Colonic mucosa (tissue), 4 donors: Measurements from ENCODE around the gene PSKH1. TPM values are rescaled to one million over a fixed set of nuclear protein-coding genes. Genes with fewer than 3 reads are reported as not detected.
A peak's percentile ranks its signal among the peaks of the same experiment; 100 is the strongest.

ENCODE experiments used
- DNase-seq: peaks from one replicate; pipeline ENCODE4 v3.0.0-alpha.2; 2020
- H3K27ac ChIP-seq: fragments of 200-600 bp; one replicate; pipeline ENCODE4 v1.8.0; 2021
- H3K27me3 ChIP-seq: fragments of 200-600 bp; one replicate; pipeline ENCODE4 v1.8.0; 2021
- H3K36me3 ChIP-seq: fragments of 200-600 bp; one replicate; pipeline ENCODE4 v1.8.0; 2021
- H3K4me1 ChIP-seq: fragments of 200-600 bp; one replicate; pipeline ENCODE4 v1.8.0; 2021; ENCODE audit warnings: mild to moderate bottlenecking
- H3K4me3 ChIP-seq: fragments of 200-600 bp; one replicate; pipeline ENCODE4 v1.8.0; 2021
- H3K9ac ChIP-seq, 2 donors: one replicate each; pipeline ENCODE4 v1.7.0; 2013; ENCODE audit warnings: control low read depth in 2 of 2, low read depth in 2 of 2, low read length in 2 of 2
- H3K9me3 ChIP-seq: fragments of 200-600 bp; one replicate; pipeline ENCODE4 v1.8.0; 2021
- CTCF ChIP-seq: fragments of 200-600 bp; IDR thresholded peaks from one replicate; pipeline ENCODE4 v1.8.0; 2022; ENCODE audit warnings: antibody characterized with exemption, mild to moderate bottlenecking
- intact Hi-C: fragments of 100-400 bp; cut with DNase I; formaldehyde crosslinking; loops from one replicate; pipeline ENCODE4 v1.14.1; 2022
- total RNA-seq, 2 donors: library from RNA; stranded (reverse); fragmentation: NEBNext Ultra II Directional in 1 of 2; extraction: Animal tissue kit (Norgen Biotek cat#: 25700) in 1 of 2; gene quantifications; one replicate each; pipeline ENCODE4 v1.2.1, GENCODE V29; 2021
- donor health status: healthy.
- donor health status: DM: no; HTN: no; CAD: no.
- donor health status: DM: no; HTN: no; CAD: no.

PSKH1 gene
- total RNA-seq, 2 donors from 2014 or later = 24.5 to 34.7 TPM

- intact Hi-C loops = no loop called here
- H3K27ac ChIP-seq = peak overlapping the region; percentile 43
- no peaks in the 10 kb centered on the region for H3K9me3 ChIP-seq
- no peak overlapping the region for H3K9ac ChIP-seq
- no peaks in the 10 kb centered on the region for H3K36me3 ChIP-seq
- H3K4me3 ChIP-seq = no peak overlapping the region
- H3K4me1 ChIP-seq = peaks cover 17% of the 10 kb centered on the region
- TF ChIP-seq CTCF = no peak
- no peaks in the 10 kb centered on the region for H3K27me3 ChIP-seq
- no peak for DNase-seq
Measured at GRCh38 chr16:67856927-67857546, 36.0 kb upstream of the PSKH1 start.

GRCh38 chr16:67857547-67858233 is 35.4 kb upstream of the PSKH1 start:
- no peaks in the 10 kb centered on the region for H3K9me3 ChIP-seq
- no peak overlapping the region for H3K9ac ChIP-seq
- no peaks in the 10 kb centered on the region for H3K36me3 ChIP-seq
- H3K27me3 ChIP-seq = no peaks in the 10 kb centered on the region
- H3K27ac ChIP-seq = peak overlapping the region; percentile 43
- DNase-seq = peak; percentile 65
- intact Hi-C loops = no loop called here
- no peak overlapping the region for H3K4me3 ChIP-seq
- H3K4me1 ChIP-seq = peaks cover 17% of the 10 kb centered on the region
- TF ChIP-seq CTCF = no peak

GRCh38 chr16:67858500-67858899 is 34.6 kb upstream of the PSKH1 start:
- DNase-seq = no peak
- Histone ChIP-seq H3K27ac (peak overlapping the region; percentile 18), H3K4me1 (peaks cover 17% of the 10 kb centered on the region), H3K9ac (peak overlapping the region in 1 of 2 donors; percentile 12), H3K27me3 (no peaks in the 10 kb centered on the region), H3K36me3 (no peaks in the 10 kb centered on the region), H3K4me3 (no peak overlapping the region), H3K9me3 (no peaks in the 10 kb centered on the region)
- TF ChIP-seq CTCF = no peak
- intact Hi-C loops = no loop called here

GRCh38 chr16:67860589-67861398 is 32.3 kb upstream of the PSKH1 start:
- Histone ChIP-seq H3K9ac (no peak overlapping the region), H3K36me3 (no peaks in the 10 kb centered on the region), H3K27ac (no peak overlapping the region)

More at GRCh38 chr16:67860589-67861398, 32.3 kb upstream of the PSKH1 start:
- no peak overlapping the region for H3K4me3 ChIP-seq
- TF ChIP-seq CTCF = no peak
- no peaks in the 10 kb centered on the region for H3K27me3 ChIP-seq
- H3K9me3 ChIP-seq = no peaks in the 10 kb centered on the region
- intact Hi-C loops = loop anchor here (10.0 kb wide), 1 partner anchor 46 kb away; no protein-coding TSS in a partner anchor
- H3K4me1 ChIP-seq = peaks cover 17% of the 10 kb centered on the region
- DNase-seq = no peak
